Fibroblast of skin of right biceps (primary cell): ENCODE measurements around the gene HDAC5.
"Not testable (repeated sequence)": the region's sequence is repeated elsewhere in the genome, so short reads cannot be mapped to it uniquely, and the experiment has no call there.

Experiments
- DNase-seq: peaks from one replicate; pipeline ENCODE4 v3.0.0-alpha.2; 2013

The HDAC5 gene

GRCh38 chr17:44123356-44124117 is at the start of gene HDAC5:
HDAC5 (minus strand) TSS chr17:44123641; CDS start chr17:44117515, 6,126 bp downstream.
- peak; percentile 96 for DNase-seq

GRCh38 chr17:44171931-44172455 is 48.6 kb upstream of the HDAC5 start:
- DNase-seq: no peak

GRCh38 chr17:44170499-44171201 is 47.2 kb upstream of the HDAC5 start, which contains the start of gene ASB16:
ASB16 (plus strand) TSS chr17:44170704; CDS start chr17:44170790, 86 bp downstream.
- DNase-seq: peak; percentile 24

- no peak for DNase-seq
These were observed 46.7 kb upstream of the HDAC5 start for GRCh38 chr17:44170135-44170498.

- DNase-seq: no peak
These were observed 43.9 kb upstream of the HDAC5 start for GRCh38 chr17:44167181-44167861.

- no peak for DNase-seq
These were observed 41.0 kb upstream of the HDAC5 start for GRCh38 chr17:44164476-44164875.

- peak; percentile 34 for DNase-seq
These were observed 36.2 kb upstream of the HDAC5 start for GRCh38 chr17:44159519-44160210.

GRCh38 chr17:44155488-44155887 is 32.0 kb upstream of the HDAC5 start:
- DNase-seq: no peak

GRCh38 chr17:44152875-44153274 is 29.4 kb upstream of the HDAC5 start:
- DNase-seq: no peak

GRCh38 chr17:44149750-44150329 is 26.4 kb upstream of the HDAC5 start:
- no peak for DNase-seq

- not testable (repeated sequence) for DNase-seq
These were observed 25.6 kb upstream of the HDAC5 start for GRCh38 chr17:44149066-44149465.

- DNase-seq: no peak
These were observed 24.4 kb upstream of the HDAC5 start for GRCh38 chr17:44147812-44148211.

GRCh38 chr17:44146375-44147346 is 23.2 kb upstream of the HDAC5 start:
- DNase-seq: no peak

GRCh38 chr17:44144966-44145739 is 21.7 kb upstream of the HDAC5 start:
- no peak for DNase-seq

- DNase-seq: not testable (repeated sequence)
These were observed 20.5 kb upstream of the HDAC5 start for GRCh38 chr17:44143921-44144320.

GRCh38 chr17:44137891-44138709 is 14.7 kb upstream of the HDAC5 start:
- peak; percentile 100 for DNase-seq

GRCh38 chr17:44134752-44135568 is 11.5 kb upstream of the HDAC5 start:
- DNase-seq: no peak

GRCh38 chr17:44133918-44134476 is 10.6 kb upstream of the HDAC5 start:
- no peak for DNase-seq
